Measurements from ENCODE around the gene IFIT1.
"Not testable (repeated sequence)": the region's sequence is repeated elsewhere in the genome, so short reads cannot be mapped to it uniquely, and the experiment has no call there.

The IFIT1 gene

GRCh38 chr10:89367529-89367928, 24.9 kb upstream of the IFIT1 start:
- DNase-seq (ENCODE audit: low read depth in 2 of 2): no peak

GRCh38 chr10:89368129-89368528, 24.3 kb upstream of the IFIT1 start:
- DNase-seq (ENCODE audit: low read depth in 2 of 2): no peak

GRCh38 chr10:89369156-89370105, 23.0 kb upstream of the IFIT1 start:
- no peak for DNase-seq (ENCODE audit: low read depth in 2 of 2)

- no peak for DNase-seq (ENCODE audit: low read depth in 2 of 2)
Observed at GRCh38 chr10:89371079-89371478, 21.3 kb upstream of the IFIT1 start.

GRCh38 chr10:89371987-89372386, 20.4 kb upstream of the IFIT1 start:
- DNase-seq (ENCODE audit: low read depth in 2 of 2): no peak

- DNase-seq (ENCODE audit: low read depth in 2 of 2): no peak
Observed at GRCh38 chr10:89373916-89374711, 18.3 kb upstream of the IFIT1 start.

- no peak for DNase-seq (ENCODE audit: low read depth in 2 of 2)
Observed at GRCh38 chr10:89374713-89375141, 17.7 kb upstream of the IFIT1 start.

GRCh38 chr10:89377705-89378637, 14.5 kb upstream of the IFIT1 start, which contains the start of gene IFIT1B:
Gene IFIT1B, plus strand, starts transcription at chr10:89378056. Its CDS starts 80 bp downstream, at chr10:89378136.
- DNase-seq (ENCODE audit: low read depth in 2 of 2): no peak

- DNase-seq (ENCODE audit: low read depth in 2 of 2): no peak
Observed at GRCh38 chr10:89379103-89379502, 13.3 kb upstream of the IFIT1 start.

- no peak for DNase-seq (ENCODE audit: low read depth in 2 of 2)
Observed at GRCh38 chr10:89382757-89383156, 9.7 kb upstream of the IFIT1 start.

- no peak for DNase-seq (ENCODE audit: low read depth in 2 of 2)
Observed at GRCh38 chr10:89384474-89385340, 7.7 kb upstream of the IFIT1 start.

- DNase-seq (ENCODE audit: low read depth in 2 of 2): no peak
Observed at GRCh38 chr10:89388806-89389205, 3.6 kb upstream of the IFIT1 start.

GRCh38 chr10:89389254-89389653, 3.2 kb upstream of the IFIT1 start:
- no peak for DNase-seq (ENCODE audit: low read depth in 2 of 2)

- no peak for DNase-seq (ENCODE audit: low read depth in 2 of 2)
Observed at GRCh38 chr10:89390476-89391225, 1.8 kb upstream of the IFIT1 start.

- DNase-seq (ENCODE audit: low read depth in 2 of 2): not testable (repeated sequence)
Observed at GRCh38 chr10:89391226-89391576, 1.2 kb upstream of the IFIT1 start.

GRCh38 chr10:89392974-89393373, 551 bp downstream of the IFIT1 start:
- DNase-seq (ENCODE audit: low read depth in 2 of 2): no peak

GRCh38 chr10:89393898-89394297, 1.5 kb downstream of the IFIT1 start:
- no peak for DNase-seq (ENCODE audit: low read depth in 2 of 2)

- no peak for DNase-seq (ENCODE audit: low read depth in 2 of 2)
Observed at GRCh38 chr10:89395141-89395540, 2.7 kb downstream of the IFIT1 start.

GRCh38 chr10:89398003-89398749, 5.8 kb downstream of the IFIT1 start:
- no peak for DNase-seq (ENCODE audit: low read depth in 2 of 2)
